Central memory CD8-positive, alpha-beta T cell (primary cell): ENCODE measurements around the gene NET1.
"Not testable (repeated sequence)": the region's sequence is repeated elsewhere in the genome, so short reads cannot be mapped to it uniquely, and the experiment has no call there.

Experiments
- ATAC-seq: fragments of 150-1000 bp; cut with Tn5 transposase; replicated peaks from 2 replicates; pipeline ENCODE4 v1.10.0; 2022; ENCODE audit warnings: mild to moderate bottlenecking, moderate FRiP score, moderate number of reproducible peaks; ENCODE audit not compliant: poor library complexity, severe bottlenecking; ENCODE audit errors: extremely low read depth
- DNase-seq, 2 donors: peaks; one replicate each; pipeline ENCODE4 v3.0.0; 2021; ENCODE audit warnings: low spot score in 2 of 2
- H3K27ac Mint-ChIP-seq: one replicate; pipeline ENCODE4 v1.8.0; 2022; ENCODE audit warnings: low read depth, mild to moderate bottlenecking, moderate library complexity, mixed read lengths
- H3K27me3 Mint-ChIP-seq: one replicate; pipeline ENCODE4 v1.8.0; 2022; ENCODE audit warnings: mixed read lengths
- H3K36me3 Mint-ChIP-seq: one replicate; pipeline ENCODE4 v1.8.0; 2022; ENCODE audit warnings: mild to moderate bottlenecking, moderate library complexity, mixed read lengths; ENCODE audit not compliant: insufficient read depth
- H3K4me1 Mint-ChIP-seq: one replicate; pipeline ENCODE4 v1.8.0; 2022; ENCODE audit warnings: mixed read lengths
- H3K4me3 Mint-ChIP-seq: one replicate; pipeline ENCODE4 v1.8.0; 2022; ENCODE audit warnings: mild to moderate bottlenecking, moderate library complexity, mixed read lengths
- H3K9me3 Mint-ChIP-seq: one replicate; pipeline ENCODE4 v1.8.0; 2022; ENCODE audit warnings: mixed read lengths

The NET1 gene

GRCh38 chr10:5462841-5463293, 50.5 kb downstream of the NET1 start:
- H3K27me3 Mint-ChIP-seq = no peaks in the 10 kb centered on the region
- no peaks in the 10 kb centered on the region for H3K4me1 Mint-ChIP-seq
- peaks cover 2% of the 10 kb centered on the region for H3K36me3 Mint-ChIP-seq
- no peak for DNase-seq
- no peak overlapping the region for H3K4me3 Mint-ChIP-seq
- ATAC-seq = no peak
- no peaks in the 10 kb centered on the region for H3K9me3 Mint-ChIP-seq
- H3K27ac Mint-ChIP-seq = no peak overlapping the region

- DNase-seq (no peak), ATAC-seq (no peak)
- Mint-ChIP-seq H3K36me3 (no peaks in the 10 kb centered on the region), H3K27ac (no peak overlapping the region), H3K4me3 (no peak overlapping the region), H3K9me3 (no peaks in the 10 kb centered on the region), H3K4me1 (no peaks in the 10 kb centered on the region), H3K27me3 (no peaks in the 10 kb centered on the region)
Measured at GRCh38 chr10:5464546-5464945, 52.2 kb downstream of the NET1 start.

GRCh38 chr10:5465976-5466450, 53.7 kb downstream of the NET1 start:
- Mint-ChIP-seq H3K36me3 (no peaks in the 10 kb centered on the region), H3K27ac (no peak overlapping the region), H3K27me3 (no peaks in the 10 kb centered on the region), H3K9me3 (no peaks in the 10 kb centered on the region), H3K4me1 (no peaks in the 10 kb centered on the region), H3K4me3 (no peak overlapping the region)
- ATAC-seq (no peak), DNase-seq (no peak)

DNA sequence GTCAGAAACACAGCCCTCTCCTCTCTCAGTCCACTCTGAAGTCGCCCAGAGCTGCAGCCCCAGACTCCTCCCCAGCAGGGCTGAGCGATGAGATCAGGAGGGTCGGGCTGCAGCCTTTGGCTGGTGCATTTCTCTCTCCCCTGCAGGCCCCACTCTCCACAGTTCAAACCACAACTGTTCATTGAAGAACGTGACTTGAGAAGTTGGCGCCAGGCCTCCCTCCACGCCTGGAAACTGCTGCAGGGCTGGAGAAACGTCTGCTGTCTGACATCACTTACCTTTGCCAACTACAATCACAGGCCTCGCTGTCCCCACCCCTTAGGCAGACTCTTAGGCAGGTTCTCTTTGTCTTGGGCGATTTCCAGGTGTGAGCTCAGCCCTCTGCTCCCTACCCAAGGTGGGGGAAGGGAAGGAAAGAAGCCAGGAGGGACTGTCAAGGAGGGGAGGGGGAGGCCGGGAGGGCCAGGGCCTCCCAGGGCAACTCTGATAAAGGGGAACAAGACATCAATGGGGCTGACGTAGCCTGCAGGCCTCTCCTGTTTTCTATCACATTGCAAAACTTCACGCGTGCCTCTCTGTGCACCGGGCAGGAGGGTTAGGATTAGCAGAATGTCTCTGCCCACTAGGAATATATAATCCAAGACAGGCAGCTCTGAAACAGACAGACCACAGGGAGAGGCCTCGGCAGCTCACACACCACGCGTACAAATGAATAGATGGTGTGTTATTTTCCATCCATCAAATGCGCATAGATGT, 54.3 kb downstream of the NET1 start:
- H3K4me1 Mint-ChIP-seq = no peaks in the 10 kb centered on the region
- DNase-seq (no peak), ATAC-seq (no peak)
- H3K9me3 Mint-ChIP-seq = no peaks in the 10 kb centered on the region
- H3K36me3 Mint-ChIP-seq = no peaks in the 10 kb centered on the region
- no peak overlapping the region for H3K4me3 Mint-ChIP-seq
- no peaks in the 10 kb centered on the region for H3K27me3 Mint-ChIP-seq
- H3K27ac Mint-ChIP-seq = no peak overlapping the region

- H3K9me3 Mint-ChIP-seq = no peaks in the 10 kb centered on the region
- H3K4me3 Mint-ChIP-seq = no peak overlapping the region
- DNase-seq (no peak), ATAC-seq (no peak)
- H3K27ac Mint-ChIP-seq = no peak overlapping the region
- no peaks in the 10 kb centered on the region for H3K27me3 Mint-ChIP-seq
- no peaks in the 10 kb centered on the region for H3K36me3 Mint-ChIP-seq
- no peaks in the 10 kb centered on the region for H3K4me1 Mint-ChIP-seq
Measured at GRCh38 chr10:5467207-5467535, 54.8 kb downstream of the NET1 start.

DNA sequence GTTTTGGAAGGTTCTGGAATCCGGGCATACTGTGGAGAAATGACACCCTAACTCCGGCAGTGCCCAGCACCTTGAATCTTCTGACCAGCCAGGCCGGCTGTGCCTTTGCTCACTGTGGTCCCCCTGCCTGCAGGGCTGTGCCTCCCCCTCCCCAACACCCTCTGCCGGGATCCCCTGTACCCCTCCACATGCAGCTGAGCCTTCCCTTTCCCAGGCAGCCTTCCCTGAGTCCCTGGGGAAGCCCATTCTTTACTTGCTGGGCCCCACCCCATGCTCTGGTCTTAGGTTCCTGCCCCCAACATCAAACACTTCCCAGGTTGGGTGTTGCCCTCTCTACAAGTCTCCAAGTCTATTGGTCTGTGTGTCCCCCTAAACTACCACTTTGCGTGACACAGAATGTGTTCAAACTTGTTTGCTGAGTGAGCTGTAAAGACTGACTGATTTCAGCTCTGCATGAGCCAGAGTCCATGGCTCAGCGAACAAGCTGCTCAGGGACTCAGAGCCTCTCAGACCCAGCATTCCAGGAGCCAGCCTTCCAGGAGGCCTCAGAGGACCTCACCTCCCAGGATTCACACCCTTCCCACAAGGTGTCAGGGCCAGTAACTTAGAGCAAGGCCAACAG, 55.4 kb downstream of the NET1 start:
- Mint-ChIP-seq H3K27ac (no peak overlapping the region), H3K27me3 (no peaks in the 10 kb centered on the region), H3K4me1 (no peaks in the 10 kb centered on the region), H3K36me3 (no peaks in the 10 kb centered on the region), H3K4me3 (no peak overlapping the region), H3K9me3 (no peaks in the 10 kb centered on the region)
- ATAC-seq (no peak), DNase-seq (no peak)

- H3K36me3 Mint-ChIP-seq = no peaks in the 10 kb centered on the region
- no peaks in the 10 kb centered on the region for H3K4me1 Mint-ChIP-seq
- no peak overlapping the region for H3K27ac Mint-ChIP-seq
- DNase-seq (no peak), ATAC-seq (no peak)
- H3K9me3 Mint-ChIP-seq = no peaks in the 10 kb centered on the region
- no peak overlapping the region for H3K4me3 Mint-ChIP-seq
- H3K27me3 Mint-ChIP-seq = no peaks in the 10 kb centered on the region
Measured at GRCh38 chr10:5468262-5469106, 56.1 kb downstream of the NET1 start.

- Mint-ChIP-seq H3K4me3 (no peak overlapping the region), H3K27ac (no peak overlapping the region), H3K9me3 (no peaks in the 10 kb centered on the region), H3K27me3 (no peaks in the 10 kb centered on the region), H3K4me1 (no peaks in the 10 kb centered on the region), H3K36me3 (no peaks in the 10 kb centered on the region)
- ATAC-seq = no peak
- DNase-seq = no peak
Measured at GRCh38 chr10:5469353-5470061, 57.1 kb downstream of the NET1 start.

DNA sequence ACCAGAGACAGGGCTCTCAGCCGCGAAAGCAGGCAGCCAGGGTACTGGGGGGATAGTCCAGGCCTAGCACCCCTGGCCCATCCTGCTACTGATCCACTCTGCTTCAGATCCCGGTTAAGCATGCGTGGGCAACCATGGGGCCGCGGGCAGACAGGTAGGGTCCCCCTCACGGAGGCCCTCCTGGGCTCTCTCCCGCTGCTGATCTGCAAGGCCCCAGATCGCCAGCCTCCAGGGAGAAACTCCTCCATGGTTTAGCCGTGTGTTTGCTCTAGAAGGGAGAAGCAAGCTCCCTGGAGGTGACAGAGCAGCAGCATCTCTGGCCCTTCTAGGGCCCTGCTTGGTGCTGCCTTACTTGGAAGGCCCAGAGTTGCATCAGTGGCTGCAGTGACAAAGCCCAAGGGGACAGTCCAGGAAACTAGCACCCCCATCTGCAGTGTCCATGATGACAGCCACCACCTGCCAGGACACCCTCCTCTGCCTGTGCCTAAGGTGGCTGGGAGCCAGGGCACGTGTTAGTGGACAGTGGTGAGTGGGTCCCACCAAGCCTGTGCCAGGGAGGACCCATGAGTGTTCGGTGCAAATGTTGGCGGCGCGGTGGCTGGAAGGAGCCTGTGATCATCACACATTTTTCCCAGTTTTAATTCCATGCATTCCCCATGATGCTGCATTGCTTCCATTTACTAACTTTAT, 57.9 kb downstream of the NET1 start:
- no peak for DNase-seq
- H3K27ac Mint-ChIP-seq = no peak overlapping the region
- no peaks in the 10 kb centered on the region for H3K4me1 Mint-ChIP-seq
- H3K27me3 Mint-ChIP-seq = no peaks in the 10 kb centered on the region
- H3K36me3 Mint-ChIP-seq = no peaks in the 10 kb centered on the region
- H3K9me3 Mint-ChIP-seq = no peaks in the 10 kb centered on the region
- no peak for ATAC-seq
- no peak overlapping the region for H3K4me3 Mint-ChIP-seq

GRCh38 chr10:5474642-5475041, 62.3 kb downstream of the NET1 start:
- H3K27ac Mint-ChIP-seq, H3K36me3 Mint-ChIP-seq, DNase-seq, H3K9me3 Mint-ChIP-seq, H3K4me1 Mint-ChIP-seq, H3K4me3 Mint-ChIP-seq, H3K27me3 Mint-ChIP-seq, ATAC-seq: not testable (repeated sequence)

GRCh38 chr10:5475088-5475487, 62.7 kb downstream of the NET1 start:
- H3K4me3 Mint-ChIP-seq, H3K4me1 Mint-ChIP-seq, H3K27me3 Mint-ChIP-seq, H3K27ac Mint-ChIP-seq, H3K9me3 Mint-ChIP-seq, ATAC-seq, DNase-seq, H3K36me3 Mint-ChIP-seq: not testable (repeated sequence)
